ENCODE results near the gene RARRES2.

Gene RARRES2

DNA sequence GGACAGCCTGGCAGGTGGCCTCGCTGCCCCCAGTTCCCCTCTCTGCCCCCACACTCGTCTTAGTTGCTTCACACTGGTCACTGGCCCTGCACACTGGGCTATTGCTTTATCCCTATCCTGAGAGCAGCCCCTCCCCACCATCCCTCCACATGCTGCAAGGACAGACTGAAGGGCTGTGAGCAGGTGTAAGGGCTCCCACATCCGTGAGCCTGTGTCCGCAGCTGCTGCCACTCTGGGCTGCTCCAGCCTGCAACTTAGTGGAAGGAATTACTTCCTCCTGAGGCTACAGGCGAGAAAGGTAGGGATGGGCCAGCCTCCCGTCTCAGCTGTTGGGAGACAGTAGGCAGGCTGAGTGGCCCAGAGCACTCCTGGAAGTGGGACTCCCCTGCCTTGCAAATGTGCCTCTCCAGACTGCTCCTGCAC, 3.8 kb downstream of the RARRES2 start:
- H3K79me2 ChIP-seq (ENCODE audit: control insufficient read depth, insufficient read depth, low read length, poor library complexity) = peaks cover 7% of the 10 kb centered on the region
- H2BK12ac ChIP-seq (ENCODE audit: low read length) = no peak overlapping the region
- no peak overlapping the region for H3K14ac ChIP-seq (ENCODE audit: low read length)
- no peak for DNase-seq
- H3K79me1 ChIP-seq (ENCODE audit: low read length) = peaks cover 10% of the 10 kb centered on the region
- no peak overlapping the region for H2BK120ac ChIP-seq (ENCODE audit: insufficient read depth, low read length, poor library complexity)
- no peaks in the 10 kb centered on the region for H3K27me3 ChIP-seq (ENCODE audit: insufficient read depth, low read length)
- no peak overlapping the region for H3K4me3 ChIP-seq (ENCODE audit: low read depth, low read length)
- no peak overlapping the region for H2AFZ ChIP-seq (ENCODE audit: insufficient read depth, low read length, poor library complexity)
- H2BK5ac ChIP-seq (ENCODE audit: low read depth, low read length, poor library complexity) = no peak overlapping the region
- no peak overlapping the region for H3K23ac ChIP-seq (ENCODE audit: low read length)
- peaks cover 3 to 19% of the 10 kb centered on the region in 2 experiments for H3K36me3 ChIP-seq (ENCODE audit: control insufficient read depth in 1 of 2, insufficient read depth in 2 of 2, low read length in 2 of 2)
- no peak overlapping the region for H4K8ac ChIP-seq (ENCODE audit: low read depth, low read length)
- no CpG with 5 or more reads among the region's 6 CpGs for WGBS (ENCODE audit: extremely low coverage, insufficient coverage, insufficient read length)
- H4K12ac ChIP-seq (ENCODE audit: low read depth, low read length) = no peak overlapping the region
- no peak overlapping the region for H3K4ac ChIP-seq (ENCODE audit: low read depth, low read length)
- H3K4me2 ChIP-seq (ENCODE audit: low read length) = no peak overlapping the region
- H3K9ac ChIP-seq (ENCODE audit: low read length) = no peak overlapping the region
- H2AK5ac ChIP-seq (ENCODE audit: low read length) = no peak overlapping the region
- no peak overlapping the region for H3K18ac ChIP-seq (ENCODE audit: low read length)
- H3K9me3 ChIP-seq (ENCODE audit: insufficient read depth, low read depth, low read length) = no peaks in the 10 kb centered on the region
- H4K91ac ChIP-seq (ENCODE audit: low read depth, low read length) = no peak overlapping the region
- H3K27ac ChIP-seq (ENCODE audit: low read depth, low read length) = no peak overlapping the region
- peaks cover 14 to 17% of the 10 kb centered on the region in 2 experiments for H3K4me1 ChIP-seq (ENCODE audit: control insufficient read depth in 1 of 2, insufficient read depth in 2 of 2, low read length in 2 of 2)

DNA sequence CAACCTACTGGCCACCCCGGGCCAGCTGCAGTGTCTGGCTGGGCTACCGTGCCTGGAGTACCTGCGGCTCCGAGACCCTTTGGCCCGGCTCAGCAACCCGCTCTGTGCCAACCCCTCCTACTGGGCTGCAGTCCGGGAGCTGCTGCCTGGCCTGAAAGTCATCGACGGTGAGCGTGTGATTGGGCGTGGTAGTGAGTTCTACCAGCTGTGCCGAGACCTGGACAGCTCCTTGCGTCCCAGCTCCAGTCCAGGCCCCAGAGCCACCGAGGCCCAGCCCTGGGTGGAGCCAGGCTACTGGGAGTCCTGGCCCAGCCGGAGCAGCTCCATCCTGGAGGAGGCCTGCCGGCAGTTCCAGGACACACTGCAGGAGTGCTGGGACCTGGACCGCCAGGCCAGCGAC, 4.2 kb downstream of the RARRES2 start:
- no peak for DNase-seq
- peaks cover 14 to 17% of the 10 kb centered on the region in 2 experiments for H3K4me1 ChIP-seq (ENCODE audit: control insufficient read depth in 1 of 2, insufficient read depth in 2 of 2, low read length in 2 of 2)
- no peak overlapping the region for H3K4ac ChIP-seq (ENCODE audit: low read depth, low read length)
- no peak overlapping the region for H3K9ac ChIP-seq (ENCODE audit: low read length)
- no CpG with 5 or more reads among the region's 18 CpGs for WGBS (ENCODE audit: extremely low coverage, insufficient coverage, insufficient read length)
- H2AFZ ChIP-seq (ENCODE audit: insufficient read depth, low read length, poor library complexity) = no peak overlapping the region
- no peak overlapping the region for H3K14ac ChIP-seq (ENCODE audit: low read length)
- no peak overlapping the region for H2BK120ac ChIP-seq (ENCODE audit: insufficient read depth, low read length, poor library complexity)
- H3K27me3 ChIP-seq (ENCODE audit: insufficient read depth, low read length) = no peaks in the 10 kb centered on the region
- H3K4me2 ChIP-seq (ENCODE audit: low read length) = no peak overlapping the region
- no peak overlapping the region for H4K12ac ChIP-seq (ENCODE audit: low read depth, low read length)
- peaks cover 7% of the 10 kb centered on the region for H3K79me2 ChIP-seq (ENCODE audit: control insufficient read depth, insufficient read depth, low read length, poor library complexity)
- no peak overlapping the region for H2BK12ac ChIP-seq (ENCODE audit: low read length)
- H4K91ac ChIP-seq (ENCODE audit: low read depth, low read length) = no peak overlapping the region
- peaks cover 10% of the 10 kb centered on the region for H3K79me1 ChIP-seq (ENCODE audit: low read length)
- H2BK5ac ChIP-seq (ENCODE audit: low read depth, low read length, poor library complexity) = no peak overlapping the region
- no peak overlapping the region for H3K4me3 ChIP-seq (ENCODE audit: low read depth, low read length)
- no peaks in the 10 kb centered on the region for H3K9me3 ChIP-seq (ENCODE audit: insufficient read depth, low read depth, low read length)
- H3K18ac ChIP-seq (ENCODE audit: low read length) = no peak overlapping the region
- H4K8ac ChIP-seq (ENCODE audit: low read depth, low read length) = no peak overlapping the region
- H2AK5ac ChIP-seq (ENCODE audit: low read length) = no peak overlapping the region
- no peak overlapping the region for H3K23ac ChIP-seq (ENCODE audit: low read length)
- H3K27ac ChIP-seq (ENCODE audit: low read depth, low read length) = no peak overlapping the region
- peaks cover 3 to 19% of the 10 kb centered on the region in 2 experiments for H3K36me3 ChIP-seq (ENCODE audit: control insufficient read depth in 1 of 2, insufficient read depth in 2 of 2, low read length in 2 of 2)

GRCh38 chr7:150336746-150337145, 4.7 kb downstream of the RARRES2 start:
- Histone ChIP-seq H3K9ac (ENCODE audit: low read length) (no peak overlapping the region), H3K27me3 (ENCODE audit: insufficient read depth, low read length) (no peaks in the 10 kb centered on the region), H3K27ac (ENCODE audit: low read depth, low read length) (no peak overlapping the region), H3K14ac (ENCODE audit: low read length) (no peak overlapping the region), H2BK12ac (ENCODE audit: low read length) (no peak overlapping the region), H3K18ac (ENCODE audit: low read length) (no peak overlapping the region), H4K91ac (ENCODE audit: low read depth, low read length) (no peak overlapping the region), H3K23ac (ENCODE audit: low read length) (no peak overlapping the region), H2AFZ (ENCODE audit: insufficient read depth, low read length, poor library complexity) (no peak overlapping the region), H2BK120ac (ENCODE audit: insufficient read depth, low read length, poor library complexity) (no peak overlapping the region), H3K9me3 (ENCODE audit: insufficient read depth, low read depth, low read length) (no peaks in the 10 kb centered on the region), H3K79me2 (ENCODE audit: control insufficient read depth, insufficient read depth, low read length, poor library complexity) (peaks cover 7% of the 10 kb centered on the region), H3K4me3 (ENCODE audit: low read depth, low read length) (no peak overlapping the region), H3K4me2 (ENCODE audit: low read length) (no peak overlapping the region), H4K8ac (ENCODE audit: low read depth, low read length) (no peak overlapping the region), H4K12ac (ENCODE audit: low read depth, low read length) (no peak overlapping the region), H3K79me1 (ENCODE audit: low read length) (peaks cover 10% of the 10 kb centered on the region), H2BK5ac (ENCODE audit: low read depth, low read length, poor library complexity) (no peak overlapping the region), H2AK5ac (ENCODE audit: low read length) (no peak overlapping the region), H3K4me1 (ENCODE audit: control insufficient read depth in 1 of 2, insufficient read depth in 2 of 2, low read length in 2 of 2) (peaks cover 14 to 17% of the 10 kb centered on the region in 2 experiments), H3K36me3 (ENCODE audit: control insufficient read depth in 1 of 2, insufficient read depth in 2 of 2, low read length in 2 of 2) (peaks cover 3 to 19% of the 10 kb centered on the region in 2 experiments), H3K4ac (ENCODE audit: low read depth, low read length) (no peak overlapping the region)
- WGBS (ENCODE audit: extremely low coverage, insufficient coverage, insufficient read length) = no CpG with 5 or more reads among the region's 14 CpGs
- DNase-seq = no peak

- H3K79me1 ChIP-seq (ENCODE audit: low read length) = peaks cover 3% of the 10 kb centered on the region
- peaks cover under 1% of the 10 kb centered on the region for H3K79me2 ChIP-seq (ENCODE audit: control insufficient read depth, insufficient read depth, low read length, poor library complexity)
- H2BK12ac ChIP-seq (ENCODE audit: low read length) = no peak overlapping the region
- no peak overlapping the region for H3K18ac ChIP-seq (ENCODE audit: low read length)
- H3K4me1 ChIP-seq (ENCODE audit: control insufficient read depth in 1 of 2, insufficient read depth in 2 of 2, low read length in 2 of 2) = peaks cover 7 to 11% of the 10 kb centered on the region in 2 experiments
- no peak overlapping the region for H3K9ac ChIP-seq (ENCODE audit: low read length)
- no peak overlapping the region for H2AK5ac ChIP-seq (ENCODE audit: low read length)
- no peak overlapping the region for H3K4me2 ChIP-seq (ENCODE audit: low read length)
- no peak overlapping the region for H2AFZ ChIP-seq (ENCODE audit: insufficient read depth, low read length, poor library complexity)
- H3K27ac ChIP-seq (ENCODE audit: low read depth, low read length) = no peak overlapping the region
- H3K27me3 ChIP-seq (ENCODE audit: insufficient read depth, low read length) = no peaks in the 10 kb centered on the region
- no peak overlapping the region for H4K8ac ChIP-seq (ENCODE audit: low read depth, low read length)
- H2BK120ac ChIP-seq (ENCODE audit: insufficient read depth, low read length, poor library complexity) = no peak overlapping the region
- H3K4ac ChIP-seq (ENCODE audit: low read depth, low read length) = no peak overlapping the region
- H3K23ac ChIP-seq (ENCODE audit: low read length) = no peak overlapping the region
- H3K14ac ChIP-seq (ENCODE audit: low read length) = no peak overlapping the region
- WGBS (ENCODE audit: extremely low coverage, insufficient coverage, insufficient read length) = no CpG with 5 or more reads among the region's 6 CpGs
- no peaks in the 10 kb centered on the region for H3K9me3 ChIP-seq (ENCODE audit: insufficient read depth, low read depth, low read length)
- H3K4me3 ChIP-seq (ENCODE audit: low read depth, low read length) = no peak overlapping the region
- no peak overlapping the region for H4K12ac ChIP-seq (ENCODE audit: low read depth, low read length)
- H3K36me3 ChIP-seq (ENCODE audit: control insufficient read depth in 1 of 2, insufficient read depth in 2 of 2, low read length in 2 of 2) = peaks cover 3 to 19% of the 10 kb centered on the region in 2 experiments
- H4K91ac ChIP-seq (ENCODE audit: low read depth, low read length) = no peak overlapping the region
- H2BK5ac ChIP-seq (ENCODE audit: low read depth, low read length, poor library complexity) = no peak overlapping the region
- no peak for DNase-seq
Observed at GRCh38 chr7:150335774-150336112, 5.7 kb downstream of the RARRES2 start.

Data from trophoblast cell (in vitro differentiated cells and primary cell).